ENCODE data around the gene TRAM2. TPM values are rescaled to one million over a fixed set of nuclear protein-coding genes. Genes with fewer than 3 reads are reported as not detected.

TRAM2 gene
- total and polyA plus RNA-seq, 9 of the 15 experiments (the other 6 are each of a cell fraction or from before 2014, with no cell fraction given) = 2.6 to 13.3 (median 8.9) TPM

DNA sequence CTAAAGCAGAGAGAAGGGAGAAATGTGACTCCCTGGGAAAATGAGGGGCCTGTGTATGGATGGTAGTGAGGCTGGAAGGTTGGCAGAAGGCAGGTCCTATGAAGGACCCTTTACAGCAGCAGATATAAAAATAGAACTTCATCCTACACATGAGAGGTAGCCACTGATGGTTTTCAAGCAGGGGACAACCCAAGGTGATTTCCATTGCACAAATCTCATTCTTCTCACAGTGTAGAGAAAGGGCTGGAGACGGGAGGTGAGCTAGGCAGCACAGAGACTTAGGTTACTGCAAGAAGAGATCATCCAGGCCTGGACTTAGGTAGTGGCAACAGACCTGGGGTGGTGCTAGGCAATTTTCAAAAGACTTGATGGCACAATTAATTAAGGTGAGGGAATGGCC lies 30.7 kb downstream of the TRAM2 start:
- H3K9me1 ChIP-seq (ENCODE audit: control insufficient read depth, insufficient read depth, low read length) = no peaks in the 10 kb centered on the region
- H3K79me2 ChIP-seq (ENCODE audit: control insufficient read depth, insufficient read depth, low read length) = 0 out of 3 replicates have a peak, but pooled peaks cover 4% of the 10 kb centered on the region
- H3K4me3 ChIP-seq = no peak overlapping the region
- H3K27me3 ChIP-seq (ENCODE audit: control insufficient read depth in 2 of 2, insufficient read depth in 2 of 2, low read length in 2 of 2) = no peaks in the 10 kb centered on the region
- WGBS (ENCODE audit: insufficient coverage, low coverage, missing lambda C conversion rate) = 82% methylated on average over 1 of the region's 1 CpG
- peaks cover 10% of the 10 kb centered on the region; the same call in 1 of the 2 replicates for H4K20me1 ChIP-seq (replicated peaks; ENCODE audit: control insufficient read depth, insufficient read depth, low read length)
- peaks cover 3 to 20% of the 10 kb centered on the region in 2 experiments; a peak in 4 of 5 replicates for H3K4me1 ChIP-seq (replicated peaks in 1 of 2; ENCODE audit: control insufficient read depth in 2 of 2, insufficient read depth in 2 of 2, low read length in 2 of 2)
- DNase-seq (ENCODE audit: extremely low read depth in 1 of 4, low spot score in 3 of 4) (no peak), ATAC-seq (no peak), FAIRE-seq (no peak)
- H3K9me3 ChIP-seq (replicated peaks; ENCODE audit: control insufficient read depth, insufficient read depth, low read depth, low read length) = no peaks in the 10 kb centered on the region
- no TSS peak for BruUV-seq (replicated peaks)
- H3K4me2 ChIP-seq (ENCODE audit: insufficient read depth, low read length) = no peak overlapping the region
- no peak overlapping the region for H3K9ac ChIP-seq (ENCODE audit: insufficient read depth in 1 of 2, low read depth in 2 of 2, low read length in 2 of 2)
- TF ChIP-seq TRIM28 (IDR thresholded peaks at IDR 0.05) (no peak), XRCC3 (IDR thresholded peaks at IDR 0.05) (no peak), ZEB2 (IDR thresholded peaks at IDR 0.05) (no peak), CBX1 (IDR thresholded peaks at IDR 0.05; ENCODE audit: low read depth) (no peak)
- no peak overlapping the region for H3K27ac ChIP-seq (ENCODE audit: extremely low read depth, low read depth, low read length)
- POLR2A ChIA-PET = no interaction called here
- CTCF ChIA-PET (ENCODE audit: low intra/inter-chr PET ratio) = no interaction called here
- intact Hi-C loops (cut with micrococcal nuclease) = no loop called here
- no peaks in the 10 kb centered on the region; the same call in 1 of the 3 replicates for H3K36me3 ChIP-seq (ENCODE audit: control insufficient read depth, insufficient read depth, low read length)
- in situ Hi-C loops (cut with MboI) = no loop called here
- H2AFZ ChIP-seq (ENCODE audit: low read depth, low read length) = no peak overlapping the region

GRCh38 chr6:52545406-52546119 lies 31.3 kb downstream of the TRAM2 start:
- Histone ChIP-seq H4K20me1 (replicated peaks; ENCODE audit: control insufficient read depth, insufficient read depth, low read length) (peaks cover 10% of the 10 kb centered on the region; the same call in 1 of the 2 replicates), H2AFZ (ENCODE audit: low read depth, low read length) (no peak overlapping the region), H3K4me1 (replicated peaks in 1 of 2; ENCODE audit: control insufficient read depth in 2 of 2, insufficient read depth in 2 of 2, low read length in 2 of 2) (peaks cover 3 to 20% of the 10 kb centered on the region in 2 experiments; a peak in 4 of 5 replicates), H3K36me3 (ENCODE audit: control insufficient read depth, insufficient read depth, low read length) (no peaks in the 10 kb centered on the region; the same call in 2 of the 3 replicates), H3K9ac (ENCODE audit: insufficient read depth in 1 of 2, low read depth in 2 of 2, low read length in 2 of 2) (no peak overlapping the region), H3K27me3 (ENCODE audit: control insufficient read depth in 2 of 2, insufficient read depth in 2 of 2, low read length in 2 of 2) (no peaks in the 10 kb centered on the region), H3K9me1 (ENCODE audit: control insufficient read depth, insufficient read depth, low read length) (no peaks in the 10 kb centered on the region), H3K79me2 (ENCODE audit: control insufficient read depth, insufficient read depth, low read length) (0 out of 3 replicates have a peak, but pooled peaks cover 7% of the 10 kb centered on the region), H3K27ac (ENCODE audit: extremely low read depth, low read depth, low read length) (no peak overlapping the region), H3K4me3 (no peak overlapping the region), H3K9me3 (replicated peaks; ENCODE audit: control insufficient read depth, insufficient read depth, low read depth, low read length) (no peaks in the 10 kb centered on the region), H3K4me2 (ENCODE audit: insufficient read depth, low read length) (no peak overlapping the region)
- in situ Hi-C loops (cut with MboI) = no loop called here
- intact Hi-C loops (cut with micrococcal nuclease) = no loop called here
- WGBS (ENCODE audit: insufficient coverage, low coverage, missing lambda C conversion rate) = 64% methylated on average over 6 of the region's 6 CpGs
- DNase-seq (ENCODE audit: extremely low read depth in 1 of 4, low spot score in 3 of 4) (no peak), FAIRE-seq (no peak), ATAC-seq (no peak)
- ChIA-PET POLR2A (no interaction called here), CTCF (ENCODE audit: low intra/inter-chr PET ratio) (no interaction called here)
- no TSS peak for BruUV-seq (replicated peaks)
- TF ChIP-seq ZNF584 (CRISPR knock-in tag; IDR thresholded peaks at IDR 0.05; ENCODE audit: low read depth) (no peak), TOE1 (IDR thresholded peaks at IDR 0.05; ENCODE audit: borderline replicate concordance) (no peak), TOE1 (CRISPR knock-in tag; IDR thresholded peaks at IDR 0.05; ENCODE audit: borderline replicate concordance, low read depth) (no peak), JUNB (CRISPR knock-in tag; conservative IDR thresholded peaks at IDR 0.05) (no peak), BDP1 (IDR thresholded peaks at IDR 0.05; ENCODE audit: insufficient read depth, insufficient read length) (no peak), PTBP1 (IDR thresholded peaks at IDR 0.05; ENCODE audit: low read depth, low read length) (no peak), SMAD2 (IDR thresholded peaks at IDR 0.05; ENCODE audit: low read depth, low read length) (no peak), ZSCAN32 (CRISPR knock-in tag; IDR thresholded peaks at IDR 0.05) (no peak), KDM1A (IDR thresholded peaks at IDR 0.05) (no peak), NFATC3 (IDR thresholded peaks at IDR 0.05) (no peak), PHF8 (IDR thresholded peaks at IDR 0.05; ENCODE audit: borderline replicate concordance, low read length) (no peak), NCOA6 (IDR thresholded peaks at IDR 0.05) (no peak)
